SKM-1 treated with dmso at 0.1 percent for 144 hours (cell line): ENCODE results near the gene MMD2.
"Not testable (repeated sequence)": the region's sequence is repeated elsewhere in the genome, so short reads cannot be mapped to it uniquely, and the experiment has no call there.

Experiments used
- DNase-seq: peaks from one replicate; lab custom pipeline; 2025; ENCODE audit not compliant: unreplicated experiment; lab: John Stamatoyannopoulos, UW

MMD2 gene

DNA sequence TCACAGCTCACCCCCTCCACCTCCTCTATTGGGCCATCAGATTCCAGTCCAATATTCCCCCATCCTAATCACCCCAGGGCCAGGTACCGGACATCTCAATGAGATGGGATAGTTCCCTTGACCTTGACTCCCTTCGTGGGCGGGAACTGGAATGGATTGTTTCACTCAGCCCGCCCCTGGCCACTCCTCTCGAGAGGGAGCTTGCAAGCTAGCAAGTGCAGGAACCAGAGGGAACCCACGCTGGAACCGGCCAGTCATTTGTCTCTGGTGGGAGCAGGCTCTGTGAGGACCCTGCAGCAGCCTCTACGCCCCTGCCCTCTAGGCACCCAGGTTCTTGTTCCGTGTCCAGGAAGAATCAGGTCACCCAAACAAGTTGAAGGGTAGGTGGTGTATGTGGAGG, 64.5 kb downstream of the MMD2 start:
- DNase-seq: no peak

GRCh38 chr7:4893929-4894475, 65.0 kb downstream of the MMD2 start:
- DNase-seq: no peak

DNA sequence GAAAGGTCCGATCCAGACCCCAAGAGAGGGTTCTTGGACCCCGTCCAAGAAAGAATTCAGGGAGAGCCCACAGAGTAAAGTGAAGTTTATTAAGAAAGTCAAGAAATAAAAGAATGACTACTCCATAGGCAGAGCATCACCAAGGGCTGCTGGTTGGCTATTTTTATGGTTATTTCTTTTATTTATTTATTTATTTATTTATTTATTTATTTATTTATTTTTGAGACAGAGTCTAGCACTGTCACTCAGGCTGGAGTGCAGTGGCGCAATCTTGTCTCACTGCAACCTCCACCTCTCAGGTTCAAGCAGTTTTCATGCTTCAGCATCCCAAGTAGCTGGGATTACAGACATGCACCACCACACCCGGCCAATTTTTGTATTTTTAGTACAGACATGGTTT, 65.8 kb downstream of the MMD2 start:
- DNase-seq: not testable (repeated sequence)

DNA sequence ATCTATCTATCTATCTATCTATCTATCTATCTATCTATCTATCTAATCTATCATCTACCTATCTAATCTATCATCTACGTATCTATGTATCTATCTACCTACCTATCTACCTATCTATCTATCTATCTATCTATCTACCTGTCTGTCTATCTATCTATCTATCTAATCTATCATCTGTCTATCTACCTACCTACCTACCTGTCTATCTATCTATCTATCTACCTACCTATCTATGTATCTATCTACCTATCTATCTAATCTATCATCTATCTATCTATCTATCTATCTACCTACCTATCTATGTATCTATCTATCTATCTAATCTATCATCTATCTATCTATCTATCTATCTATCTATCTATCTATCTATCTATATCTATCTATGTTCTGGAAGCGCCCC, 67.5 kb downstream of the MMD2 start:
- DNase-seq: not testable (repeated sequence)

GRCh38 chr7:4889682-4890081, 69.3 kb downstream of the MMD2 start:
- DNase-seq: no peak

- no peak for DNase-seq
Measured at GRCh38 chr7:4888161-4888560, 70.8 kb downstream of the MMD2 start.

- DNase-seq: no peak
Measured at GRCh38 chr7:4886671-4887070, 72.3 kb downstream of the MMD2 start.

- DNase-seq: no peak
Measured at GRCh38 chr7:4885317-4885807, 73.6 kb downstream of the MMD2 start.

GRCh38 chr7:4884164-4884563, 74.8 kb downstream of the MMD2 start:
- DNase-seq: no peak

GRCh38 chr7:4883372-4884144, 75.4 kb downstream of the MMD2 start, which contains the start of gene RADIL:
RADIL (minus strand) TSS chr7:4883716; CDS start chr7:4878139, 5,577 bp downstream.
- DNase-seq: peak; percentile 90

DNA sequence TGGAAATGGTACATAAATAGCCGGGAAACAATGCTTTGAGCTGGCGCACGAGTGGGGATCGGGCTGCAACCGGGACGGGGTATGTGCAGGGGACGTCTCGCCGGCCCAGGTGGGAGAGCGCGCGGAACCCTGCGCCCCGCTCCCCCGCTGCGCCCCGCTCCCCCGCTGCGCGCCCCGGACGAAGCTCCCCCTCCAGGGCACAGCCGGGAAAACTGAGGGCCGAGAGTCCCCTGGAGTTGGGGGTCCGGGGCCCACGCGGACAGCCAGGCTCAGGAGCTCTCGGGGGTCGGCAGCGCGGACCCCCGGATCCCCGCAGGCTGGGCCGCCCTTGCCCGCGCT, 76.0 kb downstream of the MMD2 start:
- DNase-seq: no peak

GRCh38 chr7:4882169-4883032, 76.6 kb downstream of the MMD2 start:
- DNase-seq: no peak

GRCh38 chr7:4880218-4880617, 78.8 kb downstream of the MMD2 start:
- no peak for DNase-seq

DNA sequence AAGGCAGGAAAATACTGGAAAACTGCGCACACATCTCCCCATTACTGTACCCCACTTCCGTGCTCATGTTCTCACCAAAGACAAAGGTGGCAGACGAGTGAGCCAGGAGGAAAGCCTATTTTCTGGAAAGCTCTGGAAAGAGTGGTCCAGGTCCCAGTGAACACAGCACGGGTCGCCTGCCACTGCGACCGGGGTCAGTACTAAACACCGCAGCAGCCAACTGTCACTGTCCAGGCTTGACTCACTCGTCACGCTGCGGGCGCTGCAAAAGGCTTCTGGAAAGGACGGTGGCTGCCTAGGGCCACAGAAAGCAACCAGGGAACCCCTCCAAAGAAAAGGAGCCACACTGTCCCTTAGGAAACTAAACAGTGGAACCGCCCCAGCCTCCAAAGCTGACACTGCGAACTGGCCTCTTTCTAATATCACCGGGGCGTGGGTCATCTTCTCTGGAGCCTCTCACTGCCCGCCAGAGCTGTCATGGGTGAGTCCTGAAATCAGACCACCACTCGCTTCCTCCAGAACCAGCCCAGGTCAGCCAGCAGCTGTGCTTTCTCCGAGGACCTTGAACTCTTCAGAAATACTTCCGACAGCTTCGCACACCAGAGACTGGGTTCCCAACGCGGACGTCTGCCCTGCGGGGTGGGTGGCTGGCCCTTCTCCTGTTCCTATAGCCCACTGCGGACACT, 79.4 kb downstream of the MMD2 start:
- DNase-seq: no peak

DNA sequence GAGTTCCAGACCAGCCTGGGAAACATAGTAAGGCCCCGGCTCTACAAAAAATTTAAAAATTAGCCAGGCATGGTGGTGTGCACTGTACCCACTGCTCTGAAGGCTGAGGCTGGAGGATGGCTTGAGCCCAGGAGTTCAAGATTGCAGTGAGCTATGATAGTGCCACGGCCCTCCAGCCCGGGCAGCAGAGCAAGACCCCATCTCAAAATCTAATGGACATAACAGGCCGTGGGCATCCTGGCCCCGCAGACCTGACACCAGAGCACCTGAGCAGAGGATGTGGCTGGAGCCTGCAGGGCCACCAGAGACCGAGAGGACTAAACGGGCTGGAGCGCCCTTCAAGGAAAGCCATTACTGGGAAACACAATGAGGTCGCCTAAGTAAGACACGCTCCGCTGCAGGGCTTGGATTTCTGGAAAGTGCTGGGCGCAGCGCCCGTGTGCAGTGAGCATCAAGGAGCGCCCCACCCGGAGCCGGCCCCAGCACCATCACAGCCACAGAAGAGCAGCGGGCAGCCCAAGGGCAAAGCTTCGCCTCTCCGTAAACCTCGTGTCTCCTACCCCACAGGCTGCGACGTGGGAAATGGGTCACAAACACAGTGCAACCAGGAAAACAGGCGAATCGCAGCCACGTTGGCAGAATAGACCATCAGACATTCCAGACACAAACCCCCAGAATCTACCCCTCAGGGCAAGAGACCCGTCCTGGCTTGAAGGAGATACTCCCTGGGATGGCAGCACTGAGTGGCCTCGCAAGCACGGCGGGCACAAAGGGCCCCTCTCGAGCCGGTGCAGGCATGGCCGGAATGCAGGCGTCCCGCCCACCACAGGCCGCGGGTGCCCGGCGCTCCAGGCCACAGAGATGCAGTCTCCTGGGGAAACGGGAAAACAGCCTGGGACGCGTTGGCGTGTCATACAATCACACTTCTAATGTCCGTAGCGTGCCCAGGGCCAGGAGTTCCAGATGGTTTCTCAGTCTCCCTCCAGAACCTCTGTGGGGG, 80.4 kb downstream of the MMD2 start:
- no peak for DNase-seq

DNA sequence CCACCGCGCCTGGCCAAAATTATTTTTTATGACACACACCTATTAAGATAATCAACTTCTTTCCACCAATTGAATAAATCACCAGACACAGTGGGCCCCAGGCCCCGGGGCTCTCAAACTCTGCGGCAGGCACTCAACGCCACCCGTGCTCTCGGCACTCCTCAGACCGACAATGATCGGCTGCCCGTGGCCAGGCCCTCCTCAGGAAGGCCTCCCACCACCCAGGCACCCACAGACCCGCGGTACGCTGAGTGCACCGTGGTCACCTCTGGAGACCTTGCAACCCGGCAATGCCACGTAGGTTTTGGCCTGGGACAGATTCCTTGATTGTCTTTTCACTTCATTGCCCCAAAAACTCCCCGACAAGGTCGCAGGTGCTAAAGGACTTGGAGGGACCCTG, 82.4 kb downstream of the MMD2 start:
- no peak for DNase-seq

GRCh38 chr7:4875391-4875790, 83.6 kb downstream of the MMD2 start:
- DNase-seq: no peak

GRCh38 chr7:4873071-4873944, 85.7 kb downstream of the MMD2 start:
- DNase-seq: no peak
